Activated CD4-positive, alpha-beta T cell treated with anti-CD3 and anti-CD28 coated beads, Interleukin-2, amount 10 ng/mL, durations not matched to agents 7 days and 5 days (primary cell): ENCODE results near the gene FETUB. TPM values are rescaled to one million over a fixed set of nuclear protein-coding genes. Genes with fewer than 3 reads are reported as not detected.

ENCODE experiments used
- CTCF ChIA-PET: fragments of 350-600 bp; sonication (Branson Sonifier 250); formaldehyde crosslinking; loops from one replicate; lab custom pipeline; 2021; ENCODE audit warnings: antibody characterized with exemption; lab: Charles Lee
- POLR2A ChIA-PET: fragments of 350-600 bp; sonication (Branson Sonifier 250); formaldehyde crosslinking; loops from one replicate; lab custom pipeline; 2021; ENCODE audit warnings: antibody characterized with exemption; lab: Charles Lee
- DNase-seq: peaks from one replicate; pipeline ENCODE4 v3.0.0-alpha.2; 2020
- H3K27ac Mint-ChIP-seq: one replicate; pipeline ENCODE4 v1.8.0; 2021; ENCODE audit warnings: mild to moderate bottlenecking, moderate library complexity, mixed read lengths
- H3K27me3 Mint-ChIP-seq: one replicate; pipeline ENCODE4 v1.8.0; 2021; ENCODE audit warnings: mixed read lengths
- H3K36me3 Mint-ChIP-seq: one replicate; pipeline ENCODE4 v1.8.0; 2021; ENCODE audit warnings: low read depth, mixed read lengths
- H3K4me1 Mint-ChIP-seq: one replicate; pipeline ENCODE4 v1.8.0; 2021; ENCODE audit warnings: mixed read lengths
- H3K4me3 Mint-ChIP-seq: one replicate; pipeline ENCODE4 v1.8.0; 2021; ENCODE audit warnings: mild to moderate bottlenecking, moderate library complexity, mixed read lengths
- H3K9me3 Mint-ChIP-seq: one replicate; pipeline ENCODE4 v1.8.0; 2021; ENCODE audit warnings: mixed read lengths
- total RNA-seq, 2 experiments: library from RNA; stranded (reverse); gene quantifications; one replicate each; pipeline ENCODE4 v1.2.3, GENCODE V29; 2021

FETUB gene
- total RNA-seq, 2 experiments from 2014 or later: not detected

DNA sequence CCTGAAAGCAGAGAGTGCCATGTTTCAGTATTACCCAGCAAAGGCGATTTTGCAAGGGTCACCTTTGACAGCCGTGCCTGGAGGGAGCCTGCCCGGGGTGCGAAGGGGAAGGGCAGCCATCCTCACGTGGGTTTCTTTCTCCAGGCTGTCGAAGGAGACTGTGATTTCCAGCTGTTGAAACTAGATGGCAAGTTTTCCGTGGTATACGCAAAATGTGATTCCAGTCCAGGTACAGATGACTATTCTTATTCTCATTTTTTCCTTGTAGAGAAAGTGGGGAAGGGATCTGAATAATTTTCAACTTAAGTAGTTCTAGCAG, 23.9 kb upstream of the FETUB start:
- peaks cover 20% of the 10 kb centered on the region for H3K4me1 Mint-ChIP-seq
- H3K4me3 Mint-ChIP-seq: no peak overlapping the region
- H3K27ac Mint-ChIP-seq: no peak overlapping the region
- POLR2A ChIA-PET: no interaction called here
- no peaks in the 10 kb centered on the region for H3K36me3 Mint-ChIP-seq
- no peaks in the 10 kb centered on the region for H3K9me3 Mint-ChIP-seq
- H3K27me3 Mint-ChIP-seq: peaks cover 35% of the 10 kb centered on the region
- CTCF ChIA-PET: interaction anchor here (0.7 to 3.2 kb wide), 22 partner anchors 8 to 673 kb away, joined by 3 to 17 read pairs (median 6); partner anchors contain the start of gene TBCCD1
- no peak for DNase-seq

DNA sequence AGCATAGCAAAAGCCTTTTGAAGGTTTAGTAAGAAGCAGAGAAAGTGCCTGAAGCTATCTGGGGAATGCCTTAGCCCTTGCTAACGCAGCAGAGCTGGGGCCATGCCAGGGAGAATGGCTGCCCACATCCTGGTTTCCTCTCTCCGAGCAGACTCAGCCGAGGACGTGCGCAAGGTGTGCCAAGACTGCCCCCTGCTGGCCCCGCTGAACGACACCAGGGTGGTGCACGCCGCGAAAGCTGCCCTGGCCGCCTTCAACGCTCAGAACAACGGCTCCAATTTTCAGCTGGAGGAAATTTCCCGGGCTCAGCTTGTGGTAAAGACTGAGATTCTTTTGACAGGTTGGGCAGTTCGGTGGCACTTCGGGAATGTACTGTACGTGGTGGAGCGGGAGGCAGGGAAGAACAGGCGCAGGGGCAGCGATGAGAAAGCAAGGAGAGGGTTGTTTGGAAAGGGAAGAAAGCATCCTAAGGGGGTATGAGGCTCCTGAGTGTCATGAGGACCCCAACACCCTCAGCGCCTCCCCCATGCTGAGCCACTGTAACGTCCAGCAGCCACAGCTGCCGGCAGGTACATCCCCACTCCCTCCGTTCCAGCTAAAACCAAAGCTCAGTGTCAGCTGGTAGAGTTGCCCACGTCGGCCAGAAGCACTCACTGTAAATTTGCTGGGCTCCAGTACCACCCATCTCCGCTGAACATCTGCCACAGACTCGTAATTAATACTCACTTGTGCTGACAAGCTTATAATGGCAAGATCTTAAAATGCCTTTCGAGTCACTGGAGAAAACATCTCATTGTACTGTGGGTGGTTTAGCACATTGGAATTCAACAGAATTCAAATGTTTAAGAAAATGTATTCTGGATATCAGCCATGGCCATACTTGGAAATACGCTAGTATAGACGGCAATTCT, 22.9 kb upstream of the FETUB start:
- Mint-ChIP-seq H3K4me3 (peak overlapping the region; percentile 16), H3K27ac (peak overlapping the region; percentile 38), H3K27me3 (peaks cover 35% of the 10 kb centered on the region), H3K36me3 (no peaks in the 10 kb centered on the region), H3K9me3 (no peaks in the 10 kb centered on the region), H3K4me1 (peaks cover 20% of the 10 kb centered on the region)
- CTCF ChIA-PET: interaction anchor here (0.5 to 3.2 kb wide), 53 partner anchors 9 to 691 kb away, joined by 3 to 17 read pairs (median 4); partner anchors contain the start of gene DNAJB11
- POLR2A ChIA-PET: interaction anchor here (1.0 kb wide), 1 partner anchor 166 kb away, joined by 4 read pairs; the partner anchor contains the start of gene EIF4A2
- DNase-seq: peak; percentile 85

DNA sequence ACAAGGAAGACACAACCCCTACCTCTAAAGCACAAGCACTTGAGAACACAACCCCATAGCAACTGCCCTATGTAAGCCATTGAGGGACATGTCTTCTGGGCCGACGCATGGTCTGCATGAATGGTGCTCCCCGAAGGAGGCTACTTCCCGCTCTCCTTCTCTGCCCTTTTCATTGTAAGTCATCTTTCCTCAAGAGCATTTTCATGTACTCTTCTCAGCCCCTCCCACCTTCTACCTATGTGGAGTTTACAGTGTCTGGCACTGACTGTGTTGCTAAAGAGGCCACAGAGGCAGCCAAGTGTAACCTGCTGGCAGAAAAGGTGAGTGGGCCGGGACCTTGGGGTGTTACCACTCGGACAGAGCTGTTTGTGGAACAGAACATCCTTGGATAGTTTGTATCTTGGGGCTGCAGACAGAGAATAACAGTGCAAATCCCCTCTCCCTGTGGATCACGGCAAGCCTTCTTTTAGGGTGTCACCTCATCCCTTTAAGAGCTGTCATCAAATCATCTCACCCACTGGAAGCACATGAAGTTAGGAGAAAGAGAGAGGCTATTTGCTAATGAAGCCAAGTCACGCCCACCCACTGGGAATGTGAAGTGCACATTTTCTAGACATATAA, 21.8 kb upstream of the FETUB start:
- Mint-ChIP-seq H3K36me3 (no peaks in the 10 kb centered on the region), H3K4me3 (no peak overlapping the region), H3K4me1 (peaks cover 20% of the 10 kb centered on the region), H3K9me3 (no peaks in the 10 kb centered on the region), H3K27ac (no peak overlapping the region), H3K27me3 (peaks cover 36% of the 10 kb centered on the region)
- POLR2A ChIA-PET: no interaction called here
- no peak for DNase-seq
- CTCF ChIA-PET: interaction anchor here (1.2 to 2.8 kb wide), 3 partner anchors 11 to 532 kb away, joined by 3 to 17 read pairs (median 11); no protein-coding TSS in a partner anchor

DNA sequence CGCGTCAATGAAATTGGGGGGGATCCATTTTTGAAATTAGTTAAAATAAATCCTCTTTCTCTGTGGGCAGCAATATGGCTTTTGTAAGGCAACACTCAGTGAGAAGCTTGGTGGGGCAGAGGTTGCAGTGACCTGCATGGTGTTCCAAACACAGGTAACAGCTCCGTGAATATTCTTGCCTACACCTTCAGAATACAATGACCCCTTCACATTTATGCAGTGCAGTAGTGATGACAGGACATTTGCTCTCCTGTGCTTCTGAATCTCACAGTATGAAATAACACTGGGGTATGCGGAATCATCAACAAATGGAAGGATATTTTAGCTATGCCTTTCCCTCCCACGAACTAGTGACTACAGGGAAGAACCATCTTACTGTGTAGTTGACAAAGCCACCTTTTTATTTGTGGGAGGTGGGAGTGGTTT, 20.4 kb upstream of the FETUB start:
- CTCF ChIA-PET: interaction anchor here (0.5 kb wide), 1 partner anchor 1059 kb away, joined by 3 read pairs; no protein-coding TSS in a partner anchor
- no peaks in the 10 kb centered on the region for H3K36me3 Mint-ChIP-seq
- H3K27me3 Mint-ChIP-seq: peaks cover 31% of the 10 kb centered on the region
- H3K9me3 Mint-ChIP-seq: no peaks in the 10 kb centered on the region
- peaks cover 14% of the 10 kb centered on the region for H3K4me1 Mint-ChIP-seq
- DNase-seq: no peak
- H3K4me3 Mint-ChIP-seq: no peak overlapping the region
- POLR2A ChIA-PET: no interaction called here
- no peak overlapping the region for H3K27ac Mint-ChIP-seq

DNA sequence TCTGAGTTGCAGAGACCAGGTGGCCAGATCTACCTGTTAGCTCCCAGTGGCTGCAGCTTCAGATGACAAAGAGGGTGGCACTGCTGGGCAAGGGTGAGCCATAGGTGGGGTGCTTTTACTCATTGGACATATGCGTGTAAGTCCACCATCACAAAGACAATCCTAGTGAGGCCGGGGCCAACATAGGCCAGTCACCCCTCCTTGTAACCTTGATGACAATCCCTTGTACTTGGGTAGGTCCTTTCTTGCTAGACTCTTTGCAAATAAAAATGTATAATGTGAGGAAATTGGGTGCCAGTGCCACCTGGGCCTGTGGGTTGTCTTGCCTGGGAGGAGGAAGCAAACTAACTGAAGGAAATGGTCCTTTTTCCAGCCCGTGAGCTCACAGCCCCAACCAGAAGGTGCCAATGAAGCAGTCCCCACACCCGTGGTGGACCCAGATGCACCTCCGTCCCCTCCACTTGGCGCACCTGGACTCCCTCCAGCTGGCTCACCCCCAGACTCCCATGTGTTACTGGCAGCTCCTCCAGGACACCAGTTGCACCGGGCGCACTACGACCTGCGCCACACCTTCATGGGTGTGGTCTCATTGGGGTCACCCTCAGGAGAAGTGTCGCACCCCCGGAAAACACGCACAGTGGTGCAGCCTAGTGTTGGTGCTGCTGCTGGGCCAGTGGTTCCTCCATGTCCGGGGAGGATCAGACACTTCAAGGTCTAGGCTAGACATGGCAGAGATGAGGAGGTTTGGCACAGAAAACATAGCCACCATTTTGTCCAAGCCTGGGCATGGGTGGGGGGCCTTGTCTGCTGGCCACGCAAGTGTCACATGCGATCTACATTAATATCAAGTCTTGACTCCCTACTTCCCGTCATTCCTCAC, 19.7 kb upstream of the FETUB start:
- POLR2A ChIA-PET: no interaction called here
- no peak overlapping the region for H3K27ac Mint-ChIP-seq
- peaks cover 12% of the 10 kb centered on the region for H3K4me1 Mint-ChIP-seq
- no peak overlapping the region for H3K4me3 Mint-ChIP-seq
- H3K27me3 Mint-ChIP-seq: peaks cover 29% of the 10 kb centered on the region
- DNase-seq: no peak
- no peaks in the 10 kb centered on the region for H3K36me3 Mint-ChIP-seq
- no peaks in the 10 kb centered on the region for H3K9me3 Mint-ChIP-seq
- CTCF ChIA-PET: interaction anchor here (0.5 kb wide), 1 partner anchor 1059 kb away, joined by 3 read pairs; no protein-coding TSS in a partner anchor

DNA sequence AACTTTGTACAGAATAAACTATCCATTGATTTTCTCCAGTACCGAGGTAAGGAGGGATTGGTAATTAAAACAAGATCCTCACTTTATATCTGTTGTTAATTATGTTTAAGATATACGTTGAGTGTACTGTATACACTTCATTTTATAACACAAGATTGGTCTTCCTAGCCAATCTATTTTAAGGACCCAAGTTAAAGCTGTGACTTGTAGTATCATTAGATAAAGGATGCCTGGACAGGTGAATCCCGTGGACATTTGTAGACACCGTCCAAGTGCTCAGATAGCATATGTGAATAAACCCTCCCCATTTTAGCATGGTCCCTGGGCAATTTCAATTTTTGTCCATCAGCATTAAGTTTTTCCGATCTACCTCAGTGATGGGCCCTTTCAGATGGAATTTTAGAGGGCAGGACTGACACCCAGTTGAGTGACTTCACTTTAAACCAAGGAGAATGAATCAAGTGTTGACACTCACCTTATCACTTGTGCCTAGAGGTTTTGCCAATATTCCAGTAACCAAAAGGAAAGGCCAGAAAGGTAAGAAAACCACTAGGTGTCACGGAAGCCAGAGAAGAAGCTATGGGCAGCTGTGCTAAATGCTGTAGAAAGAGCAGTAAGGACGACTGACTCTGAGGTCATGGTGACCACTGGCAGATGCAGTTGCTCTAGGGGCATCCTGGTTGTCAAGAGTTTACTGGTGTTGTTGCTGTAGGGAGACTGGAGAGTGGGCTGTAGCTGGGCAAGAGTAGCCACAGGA, 18.1 kb upstream of the FETUB start:
- ChIA-PET POLR2A (no interaction called here), CTCF (interaction anchor here (0.7 kb wide), 1 partner anchor 490 kb away, joined by 3 read pairs; no protein-coding TSS in a partner anchor)
- H3K36me3 Mint-ChIP-seq: no peaks in the 10 kb centered on the region
- H3K27ac Mint-ChIP-seq: no peak overlapping the region
- DNase-seq: no peak
- no peak overlapping the region for H3K4me3 Mint-ChIP-seq
- H3K4me1 Mint-ChIP-seq: peaks cover 4% of the 10 kb centered on the region
- H3K9me3 Mint-ChIP-seq: no peaks in the 10 kb centered on the region
- H3K27me3 Mint-ChIP-seq: peaks cover 27% of the 10 kb centered on the region

DNA sequence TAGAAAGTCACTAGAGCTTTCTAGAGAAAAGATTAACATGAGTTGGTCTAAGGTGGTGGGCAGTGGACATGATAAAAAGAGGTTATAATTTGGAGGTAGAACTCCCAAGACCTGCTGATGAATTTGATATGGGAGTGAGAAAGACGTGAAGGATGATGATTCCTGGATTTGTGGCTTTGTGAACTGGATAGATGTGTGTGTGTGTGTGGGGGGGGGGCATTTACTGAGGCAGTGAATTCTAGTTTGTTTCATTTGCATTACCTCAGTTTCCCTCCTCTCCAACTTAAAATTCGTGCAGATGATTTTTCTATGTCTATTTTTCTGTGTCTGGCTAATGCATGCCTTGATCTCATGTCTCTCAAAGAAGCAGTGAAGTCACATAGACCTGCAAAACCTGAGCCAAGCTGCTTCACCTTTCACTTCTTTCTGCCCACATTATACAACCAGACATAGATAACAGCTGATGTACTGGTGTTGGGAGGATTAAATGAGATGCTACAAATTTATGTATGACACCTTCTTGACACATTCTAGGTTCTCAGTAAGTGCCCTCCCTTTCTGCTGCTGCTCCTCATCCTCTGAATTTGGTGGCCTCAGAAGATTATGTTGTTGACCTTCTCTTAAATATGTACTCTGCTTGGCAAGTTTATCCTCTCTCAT, 17.4 kb upstream of the FETUB start:
- Mint-ChIP-seq H3K36me3 (no peaks in the 10 kb centered on the region), H3K4me1 (no peaks in the 10 kb centered on the region), H3K4me3 (no peak overlapping the region), H3K27me3 (peaks cover 22% of the 10 kb centered on the region), H3K9me3 (no peaks in the 10 kb centered on the region), H3K27ac (no peak overlapping the region)
- POLR2A ChIA-PET: no interaction called here
- CTCF ChIA-PET: interaction anchor here (2.6 kb wide), 1 partner anchor 8 kb away, joined by 13 read pairs; no protein-coding TSS in a partner anchor
- DNase-seq: no peak

DNA sequence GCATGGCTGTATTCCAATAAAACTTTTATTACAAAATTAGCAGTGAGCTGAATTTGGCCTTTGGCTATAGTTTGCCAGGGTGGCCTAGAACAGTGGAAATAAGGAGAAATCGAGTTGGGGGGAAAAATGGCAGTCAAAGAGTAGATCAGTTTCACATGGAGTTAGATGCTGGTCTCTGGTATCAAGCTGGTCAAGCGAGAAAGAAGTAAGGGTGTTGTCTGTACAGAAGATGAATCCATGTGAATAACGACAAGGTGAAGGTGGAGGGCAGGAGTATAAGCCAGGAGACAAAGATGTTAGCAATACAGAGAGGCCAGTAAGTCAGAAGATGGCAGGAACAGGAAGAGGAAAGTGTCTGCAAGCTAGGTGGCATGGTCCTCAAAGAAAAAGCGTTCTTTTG, 15.6 kb upstream of the FETUB start:
- H3K4me1 Mint-ChIP-seq: no peaks in the 10 kb centered on the region
- no peaks in the 10 kb centered on the region for H3K9me3 Mint-ChIP-seq
- H3K36me3 Mint-ChIP-seq: no peaks in the 10 kb centered on the region
- POLR2A ChIA-PET: no interaction called here
- H3K27me3 Mint-ChIP-seq: peaks cover 17% of the 10 kb centered on the region
- CTCF ChIA-PET: interaction anchor here (1.2 to 2.6 kb wide), 3 partner anchors 10 to 412 kb away, joined by 3 to 13 read pairs (median 3); no protein-coding TSS in a partner anchor
- H3K27ac Mint-ChIP-seq: no peak overlapping the region
- no peak for DNase-seq
- H3K4me3 Mint-ChIP-seq: no peak overlapping the region

DNA sequence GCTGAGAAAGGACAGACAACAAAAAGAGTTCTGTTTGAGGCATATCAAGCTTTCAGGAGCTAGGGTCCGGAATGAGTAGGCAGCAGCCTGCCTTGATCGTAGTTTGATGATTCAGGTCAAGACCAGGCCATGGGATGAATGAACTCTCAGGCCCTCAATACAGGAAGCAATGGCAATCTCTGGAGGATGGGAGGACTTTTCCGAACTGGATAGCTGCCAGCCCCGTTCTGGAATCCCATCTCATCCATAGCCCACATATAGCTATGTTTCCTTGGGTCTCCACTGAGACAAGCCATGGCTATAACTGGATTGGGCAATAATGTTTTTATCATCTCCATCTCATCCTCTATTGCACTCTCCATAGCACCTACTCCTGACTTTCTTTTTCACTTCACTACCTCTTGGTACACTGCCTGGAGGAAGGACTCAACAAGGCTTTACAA, 14.6 kb upstream of the FETUB start:
- DNase-seq: no peak
- POLR2A ChIA-PET: no interaction called here
- no peak overlapping the region for H3K27ac Mint-ChIP-seq

DNA sequence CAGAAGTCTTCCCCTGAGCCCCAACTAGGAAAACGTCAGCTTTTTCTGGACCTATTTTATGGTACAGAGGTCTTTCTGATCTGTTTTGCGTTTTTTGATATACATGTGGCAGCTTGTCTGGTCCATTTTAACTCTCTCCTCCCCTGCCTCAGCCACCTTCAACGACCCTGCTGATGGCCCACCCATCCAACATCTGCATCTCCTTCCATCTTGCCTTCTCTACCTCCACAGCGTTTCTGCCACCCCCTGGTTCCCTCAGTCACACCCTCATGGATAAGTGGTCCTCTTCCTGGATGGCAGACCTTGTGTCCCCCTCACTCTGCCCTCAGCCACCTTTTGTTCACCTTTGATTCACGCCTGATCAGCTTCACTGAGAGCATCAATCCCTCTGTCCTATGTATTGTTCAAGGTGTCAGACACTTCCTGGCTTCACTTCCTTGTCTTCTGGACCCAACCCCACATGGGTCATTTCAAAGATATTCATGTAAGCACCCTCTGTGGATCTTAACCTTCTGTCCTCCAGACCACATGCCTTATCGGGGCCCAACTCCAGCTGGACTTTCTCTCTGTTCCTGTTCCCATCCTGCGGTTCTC, 13.8 kb upstream of the FETUB start:
- no peaks in the 10 kb centered on the region for H3K9me3 Mint-ChIP-seq
- no peak overlapping the region for H3K27ac Mint-ChIP-seq
- H3K27me3 Mint-ChIP-seq: peaks cover 17% of the 10 kb centered on the region
- no peak for DNase-seq
- no peaks in the 10 kb centered on the region for H3K4me1 Mint-ChIP-seq
- no peak overlapping the region for H3K4me3 Mint-ChIP-seq
- POLR2A ChIA-PET: no interaction called here
- no peaks in the 10 kb centered on the region for H3K36me3 Mint-ChIP-seq
- CTCF ChIA-PET: interaction anchor here (1.6 to 2.3 kb wide), 3 partner anchors 9 to 15 kb away, joined by 3 to 15 read pairs (median 6); no protein-coding TSS in a partner anchor

More for the DNA sequence above, 14.6 kb upstream of the FETUB start:
- no peaks in the 10 kb centered on the region for H3K36me3 Mint-ChIP-seq
- H3K27me3 Mint-ChIP-seq: peaks cover 19% of the 10 kb centered on the region
- CTCF ChIA-PET: interaction anchor here (1.2 to 2.6 kb wide), 6 partner anchors 9 to 413 kb away, joined by 3 to 15 read pairs (median 4); no protein-coding TSS in a partner anchor
- H3K4me1 Mint-ChIP-seq: no peaks in the 10 kb centered on the region
- H3K9me3 Mint-ChIP-seq: no peaks in the 10 kb centered on the region
- H3K4me3 Mint-ChIP-seq: no peak overlapping the region
